ENCODE data around the gene TRIOBP.
A peak's percentile ranks its signal among the peaks of the same experiment; 100 is the strongest.

The TRIOBP gene

GRCh38 chr22:37733625-37734401, 37.0 kb downstream of the TRIOBP start:
- no peak for FAIRE-seq

DNA sequence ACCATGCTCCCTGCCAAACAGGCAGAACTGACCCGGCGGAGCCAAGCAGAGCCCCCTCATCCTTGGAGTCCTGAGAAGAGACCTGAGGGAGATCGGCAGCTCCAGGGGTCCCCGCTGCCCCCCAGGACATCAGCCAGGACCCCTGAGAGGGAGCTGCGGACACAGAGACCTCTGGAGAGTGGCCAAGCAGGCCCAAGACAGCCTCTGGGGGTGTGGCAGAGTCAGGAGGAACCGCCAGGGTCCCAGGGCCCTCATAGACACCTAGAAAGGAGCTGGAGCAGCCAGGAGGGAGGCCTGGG, 37.5 kb downstream of the TRIOBP start:
- no peak for FAIRE-seq

DNA sequence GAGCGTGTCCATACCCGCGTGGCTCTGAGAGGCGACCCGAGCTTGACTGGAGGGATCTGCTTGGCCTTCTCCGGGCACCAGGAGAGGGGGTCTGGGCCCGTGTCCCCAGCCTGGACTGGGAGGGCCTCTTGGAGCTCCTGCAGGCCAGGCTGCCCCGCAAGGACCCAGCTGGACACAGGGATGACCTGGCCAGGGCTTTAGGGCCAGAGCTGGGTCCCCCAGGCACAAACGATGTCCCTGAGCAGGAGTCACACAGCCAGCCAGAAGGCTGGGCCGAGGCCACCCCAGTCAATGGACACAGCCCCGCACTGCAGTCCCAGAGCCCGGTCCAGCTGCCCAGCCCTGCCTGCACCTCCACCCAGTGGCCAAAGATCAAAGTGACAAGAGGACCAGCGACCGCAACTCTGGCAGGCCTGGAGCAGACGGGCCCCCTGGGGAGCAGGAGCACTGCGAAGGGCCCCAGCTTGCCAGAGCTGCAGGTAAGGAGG, 38.2 kb downstream of the TRIOBP start:
- FAIRE-seq: no peak

DNA sequence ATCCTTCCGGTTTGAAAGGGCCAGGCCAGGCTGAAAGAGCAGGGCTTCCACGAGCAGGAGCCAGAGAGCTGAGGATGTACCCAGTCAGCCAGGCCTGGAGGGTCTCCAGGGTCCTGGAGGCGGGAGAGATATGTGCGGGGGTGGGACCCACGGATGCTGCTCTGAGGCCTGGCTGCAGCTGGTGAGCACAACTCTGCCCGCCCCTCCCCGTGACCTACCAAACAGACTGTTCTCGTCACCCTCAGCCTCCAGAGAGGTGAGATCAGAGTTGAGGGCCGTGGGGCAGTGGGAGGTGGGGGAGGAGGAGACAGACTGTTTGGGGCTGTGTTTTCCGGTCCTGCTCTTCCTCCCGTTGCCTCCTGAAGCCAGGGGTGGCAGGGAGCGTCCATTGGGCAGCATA, 42.2 kb downstream of the TRIOBP start:
- peak; percentile 45 for FAIRE-seq

DNA sequence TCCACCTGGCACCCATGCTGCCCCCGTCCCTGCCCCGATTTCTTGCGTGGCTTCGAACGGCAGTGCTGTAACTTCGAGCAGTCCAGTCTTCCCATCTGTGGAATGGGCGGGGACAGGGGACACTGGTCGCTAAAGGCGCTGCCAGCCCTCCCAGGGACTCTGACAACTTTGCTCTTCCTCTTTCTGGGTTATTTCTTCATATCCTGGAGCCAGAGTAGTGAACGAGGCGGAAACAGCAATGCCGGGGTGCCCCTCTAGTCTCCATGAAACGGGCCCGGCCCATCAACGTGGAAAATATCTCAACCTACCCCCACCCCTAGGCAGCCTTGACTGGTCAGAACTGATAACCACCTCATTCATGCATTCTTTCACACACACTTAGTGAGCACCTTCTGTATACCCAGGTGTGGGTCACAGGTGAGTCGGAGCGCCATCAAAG, 42.8 kb downstream of the TRIOBP start:
- no peak for FAIRE-seq

DNA sequence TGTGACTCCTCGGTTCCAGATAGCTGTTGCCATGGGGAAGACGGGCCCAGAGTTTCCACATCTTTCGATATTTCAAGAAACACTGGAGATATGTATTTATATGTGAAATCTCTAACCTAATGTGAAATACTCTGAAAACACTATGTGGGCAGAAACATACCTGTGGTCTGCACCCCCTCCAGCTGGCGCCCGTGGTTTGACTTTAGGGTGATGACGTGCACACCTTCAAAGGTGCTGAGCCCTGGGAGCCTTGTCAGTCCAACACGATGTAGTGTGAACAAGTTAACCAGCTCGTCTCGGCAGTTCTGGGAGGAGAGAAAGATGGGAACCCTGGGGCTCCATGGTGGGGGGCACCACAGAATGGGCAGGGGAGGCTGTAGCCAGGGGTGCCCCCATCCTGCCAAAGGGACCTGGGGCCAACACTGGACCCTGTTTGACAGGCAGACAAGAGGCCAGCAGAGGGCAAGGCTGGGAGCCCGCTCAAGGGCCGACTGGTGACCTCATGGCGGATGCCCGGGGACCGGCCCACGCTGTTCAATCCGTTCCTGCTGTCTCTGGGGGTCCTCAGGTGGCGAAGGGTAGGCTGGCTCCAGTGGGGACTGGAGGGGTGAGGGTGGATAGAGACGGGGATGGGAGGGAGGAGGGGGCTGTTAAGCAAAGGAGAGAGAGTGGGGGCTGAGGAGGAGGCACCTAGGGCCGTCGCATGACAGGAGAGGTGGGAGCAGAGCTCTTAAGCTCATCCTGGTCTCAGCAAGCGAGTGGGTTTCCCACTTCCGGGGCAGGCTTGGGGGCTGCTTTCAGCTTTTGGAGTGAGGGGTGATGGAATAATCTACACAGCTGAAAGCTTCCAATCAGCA, 43.8 kb downstream of the TRIOBP start:
- FAIRE-seq: no peak

GRCh38 chr22:37741312-37741795, 44.5 kb downstream of the TRIOBP start:
- peak; percentile 65 for FAIRE-seq

GRCh38 chr22:37742376-37743171, 45.7 kb downstream of the TRIOBP start:
- FAIRE-seq: no peak

DNA sequence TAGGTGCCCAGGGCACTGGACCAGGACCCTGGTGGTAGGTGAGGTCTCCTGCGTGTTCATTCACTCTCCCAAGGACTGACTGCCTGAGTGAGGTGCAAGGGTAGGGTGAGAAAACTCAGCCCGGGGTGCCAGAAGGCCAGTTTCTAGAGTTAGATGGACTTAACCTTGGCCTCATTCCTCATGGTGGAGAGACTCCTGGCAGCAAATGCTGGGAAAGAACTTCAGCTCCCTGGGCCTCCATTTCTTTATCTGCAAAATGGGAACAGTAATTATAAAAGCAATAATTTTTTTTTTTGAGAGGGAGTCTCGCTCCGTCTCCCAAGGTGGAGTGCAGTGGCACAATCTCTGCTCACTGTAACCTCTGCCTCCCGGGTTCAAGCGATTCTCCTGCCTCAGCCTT, 47.7 kb downstream of the TRIOBP start:
- FAIRE-seq: no peak

- FAIRE-seq: no peak
Measured at GRCh38 chr22:37745548-37746365, 48.9 kb downstream of the TRIOBP start.

GRCh38 chr22:37746366-37747079, 49.7 kb downstream of the TRIOBP start:
- FAIRE-seq: no peak

GRCh38 chr22:37747080-37747714, 50.3 kb downstream of the TRIOBP start:
- no peak for FAIRE-seq

DNA sequence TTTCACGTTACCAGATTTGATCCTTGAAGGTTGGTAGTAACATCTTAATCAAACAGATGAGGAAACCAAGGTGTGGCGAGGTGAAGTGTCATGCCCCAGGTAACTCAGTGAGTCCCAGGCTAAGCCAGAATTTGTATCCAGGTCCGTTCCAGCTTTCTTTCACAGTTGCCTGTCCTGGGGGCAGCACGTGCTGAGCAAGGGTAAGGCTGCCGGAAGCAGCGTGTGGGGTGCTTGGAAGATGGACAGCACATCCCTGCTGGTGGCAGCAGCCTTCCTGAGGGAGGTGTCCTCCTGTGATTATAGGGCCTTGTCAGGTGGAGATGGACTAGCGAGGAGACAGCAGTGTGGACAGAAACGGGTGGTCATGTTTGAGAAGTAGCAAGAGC, 50.9 kb downstream of the TRIOBP start:
- no peak for FAIRE-seq

- FAIRE-seq: no peak
Measured at GRCh38 chr22:37748659-37749058, 51.8 kb downstream of the TRIOBP start.

DNA sequence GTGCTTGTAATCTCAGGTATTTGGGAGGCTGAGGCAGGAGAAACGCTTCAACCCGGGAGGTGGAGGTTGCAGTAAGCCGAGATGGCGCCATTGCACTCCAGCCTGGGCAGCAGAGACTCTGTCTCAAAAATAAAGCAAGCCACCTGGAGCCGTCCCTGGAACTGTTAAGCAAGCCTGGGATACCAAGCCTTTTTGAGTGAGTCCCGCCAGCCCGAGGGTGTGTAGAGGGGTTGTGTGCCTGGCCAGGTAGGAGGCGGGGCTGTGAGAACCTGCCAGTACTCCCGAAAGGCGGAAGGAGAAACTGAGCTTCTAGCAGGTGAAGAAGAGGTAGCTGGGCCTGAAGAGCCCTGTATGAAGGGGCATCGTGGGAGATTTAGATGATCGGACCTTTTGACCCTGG, 52.4 kb downstream of the TRIOBP start:
- no peak for FAIRE-seq

DNA sequence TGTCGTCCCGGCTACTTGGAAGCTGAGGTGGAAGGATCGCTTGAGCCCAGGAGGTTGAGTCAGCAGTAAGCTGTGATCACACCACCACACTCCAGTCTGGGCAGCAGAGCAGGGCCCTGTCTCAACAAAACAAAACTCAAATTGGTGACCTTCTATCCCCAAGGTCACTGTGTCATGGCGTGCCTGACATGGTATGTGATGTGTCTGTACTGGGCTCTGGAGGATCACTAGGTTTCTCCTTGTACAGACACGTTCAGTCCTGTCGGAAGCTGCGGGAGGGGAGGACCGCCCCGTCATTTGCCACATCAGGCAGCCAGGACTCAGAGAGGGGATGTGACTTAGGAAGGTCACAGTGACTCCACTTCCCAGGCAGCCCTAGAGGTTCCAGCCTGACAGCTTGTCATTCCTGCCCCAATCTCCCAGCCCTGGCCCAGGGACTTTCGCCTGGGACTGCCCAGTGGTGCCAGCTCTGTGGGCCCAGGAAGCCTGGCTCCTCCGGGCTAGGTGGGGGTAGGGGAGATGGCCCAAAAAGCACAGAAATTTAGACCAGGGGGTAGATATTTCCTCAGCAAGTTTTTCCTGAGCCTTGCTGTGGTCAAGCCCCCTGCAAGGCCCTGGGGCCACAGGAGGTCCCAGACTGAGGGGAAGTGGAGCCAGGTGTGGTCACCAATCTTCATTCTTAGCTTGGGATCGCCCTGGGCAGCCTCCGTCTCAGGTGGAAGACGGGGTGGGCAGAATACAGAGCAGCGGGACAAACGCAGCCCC, 53.2 kb downstream of the TRIOBP start:
- no peak for FAIRE-seq

- FAIRE-seq: no peak
Measured at GRCh38 chr22:37750596-37751162, 53.8 kb downstream of the TRIOBP start.

DNA sequence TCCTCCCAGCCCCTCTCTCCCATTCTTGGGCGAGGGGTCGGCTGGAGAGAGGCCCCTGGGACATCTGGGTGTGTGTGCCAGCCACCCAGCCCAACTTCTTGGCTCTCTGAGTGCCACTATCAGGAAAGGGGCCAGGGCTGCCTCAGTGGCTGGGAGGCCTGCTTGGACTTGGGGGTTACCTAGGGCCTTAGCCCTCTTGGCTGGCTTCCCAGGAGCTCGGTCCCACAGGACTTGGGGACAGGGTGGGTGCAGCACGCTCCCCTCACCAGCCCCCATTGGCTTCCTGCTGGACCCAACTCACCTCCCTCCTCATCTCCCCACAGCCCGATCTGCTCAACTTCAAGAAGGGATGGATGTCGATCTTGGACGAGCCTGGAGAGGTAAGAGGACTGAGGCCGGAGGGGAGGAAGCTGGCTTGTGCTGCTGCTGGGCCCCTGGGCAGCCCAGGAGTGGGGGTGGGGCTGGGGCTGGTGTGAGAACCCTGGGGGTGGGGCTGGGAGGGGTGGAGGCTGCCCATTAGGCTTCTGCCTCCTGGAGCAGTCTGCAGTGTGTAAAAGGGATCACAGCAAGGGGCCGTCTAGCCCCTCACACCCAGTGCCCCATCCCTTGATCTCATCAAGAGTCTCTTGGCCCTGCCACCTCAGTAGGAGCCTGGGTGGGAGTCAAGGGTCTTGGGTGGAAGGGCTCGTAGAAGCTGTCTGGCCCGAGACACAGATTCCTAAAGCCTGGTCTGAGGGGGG, 54.8 kb downstream of the TRIOBP start:
- FAIRE-seq: no peak
